Measurements from ENCODE around the gene MACROD2. TPM values are rescaled to one million over a fixed set of nuclear protein-coding genes. Genes with fewer than 3 reads are reported as not detected.
A peak's percentile ranks its signal among the peaks of the same experiment; 100 is the strongest.

The MACROD2 gene
- total and polyA plus RNA-seq, 9 donors = 2.0 to 4.9 (median 3.1) TPM

DNA sequence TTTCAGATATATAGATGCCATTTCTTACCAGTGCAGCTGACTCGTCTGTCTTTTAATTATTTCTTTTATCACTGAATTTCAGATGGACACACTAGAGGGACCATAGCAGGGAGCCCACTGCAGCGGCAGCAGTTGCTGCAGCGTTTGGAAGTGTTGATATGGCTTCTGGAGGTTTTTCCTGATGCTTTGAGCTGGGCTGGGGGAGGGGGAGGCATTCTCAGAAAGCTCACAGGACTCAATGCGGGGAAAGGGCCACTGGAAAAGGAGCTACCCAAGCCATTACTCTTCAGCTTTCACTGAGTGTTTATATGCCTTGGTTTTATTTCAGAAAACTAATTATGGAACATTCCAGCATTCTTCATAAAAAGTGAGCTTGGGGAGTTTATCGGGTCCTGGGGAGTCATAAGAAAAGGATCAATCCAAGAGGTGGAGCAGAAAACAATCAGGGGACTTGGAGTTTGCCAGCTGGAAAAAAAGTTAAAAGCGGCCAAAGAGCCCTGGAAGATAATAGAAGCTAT is 1082.5 kb downstream of the MACROD2 start:
- no peaks in the 10 kb centered on the region for H3K4me1 ChIP-seq (ENCODE audit: control insufficient read depth, insufficient read depth, low read length)
- DNase-seq = peak; percentile 82
- 8% methylated on average over 2 of the region's 6 CpGs for WGBS (ENCODE audit: insufficient coverage)

DNA sequence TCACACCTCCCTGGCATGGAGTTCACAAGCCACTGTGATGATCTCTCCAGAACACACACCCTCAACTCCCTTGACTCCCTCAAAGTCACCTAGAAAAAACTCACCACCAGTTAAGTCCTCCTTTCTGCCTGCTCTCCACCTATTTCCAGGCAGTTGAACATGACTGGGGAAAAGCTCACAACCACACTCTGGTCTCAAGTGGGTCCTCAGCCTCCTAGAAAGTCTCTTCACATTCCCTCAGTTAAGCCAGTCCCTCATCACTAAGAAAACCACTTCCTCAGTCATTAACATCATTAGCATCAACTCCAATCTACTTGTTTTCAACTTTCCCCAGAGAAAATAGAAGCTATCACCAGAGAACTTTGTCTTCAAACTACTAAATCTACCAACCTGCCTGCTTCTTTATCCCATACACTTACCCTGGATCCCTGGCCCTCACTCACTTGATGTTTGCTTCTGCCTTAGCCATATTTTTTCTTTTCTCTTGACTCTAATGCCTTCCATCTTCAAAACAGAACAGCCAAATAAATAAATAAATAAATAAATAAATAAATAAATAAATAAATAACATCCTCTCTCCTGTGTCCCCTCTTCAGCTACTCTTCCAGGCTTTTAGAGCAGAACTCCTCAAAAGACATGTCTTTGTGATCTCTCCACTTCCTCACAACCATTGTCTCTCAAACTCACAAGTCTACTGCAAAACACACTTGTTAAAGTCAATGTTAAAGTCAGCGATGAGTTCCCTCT is 1084.5 kb downstream of the MACROD2 start:
- Histone ChIP-seq H3K4me1 (ENCODE audit: control insufficient read depth, insufficient read depth, low read length) (no peaks in the 10 kb centered on the region), H3K36me3 (ENCODE audit: control insufficient read depth, insufficient read depth, low read length) (no peaks in the 10 kb centered on the region), H3K4me3 (ENCODE audit: low read length) (no peak overlapping the region), H3K27me3 (ENCODE audit: control insufficient read depth, insufficient read depth, low read length) (peaks cover 4% of the 10 kb centered on the region), H3K27ac (ENCODE audit: low read length) (no peak overlapping the region), H3K9me3 (replicated peaks; ENCODE audit: control insufficient read depth, low read depth, low read length) (no peaks in the 10 kb centered on the region)
- 83% methylated on average over 1 of the region's 1 CpG for WGBS (ENCODE audit: insufficient coverage)
- DNase-seq = no peak

More for the DNA sequence above, 1082.5 kb downstream of the MACROD2 start:
- Histone ChIP-seq H3K27ac (ENCODE audit: low read length) (no peak overlapping the region), H3K27me3 (ENCODE audit: control insufficient read depth, insufficient read depth, low read length) (peaks cover 4% of the 10 kb centered on the region), H3K36me3 (ENCODE audit: control insufficient read depth, insufficient read depth, low read length) (no peaks in the 10 kb centered on the region), H3K4me3 (ENCODE audit: low read length) (no peak overlapping the region), H3K9me3 (replicated peaks; ENCODE audit: control insufficient read depth, low read depth, low read length) (no peaks in the 10 kb centered on the region)

DNA sequence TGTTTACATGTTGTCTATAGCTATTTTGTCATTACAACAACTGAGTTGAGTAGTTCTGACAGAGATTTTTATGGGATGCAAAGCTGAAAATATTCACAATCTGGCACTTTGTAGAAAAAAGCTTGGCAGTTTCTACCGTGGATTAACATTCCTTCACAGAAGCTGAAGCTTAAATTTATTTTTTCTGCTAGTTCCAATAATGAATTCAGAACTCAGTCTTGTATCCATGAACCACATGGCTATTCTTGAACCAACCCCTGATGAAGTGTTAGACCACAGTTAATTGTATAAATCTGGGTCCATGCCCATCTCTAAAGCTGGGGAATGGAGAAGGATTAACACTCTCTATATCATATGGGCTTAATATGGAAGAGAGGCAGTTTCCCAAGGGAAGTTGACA is 1085.9 kb downstream of the MACROD2 start:
- H3K4me1 ChIP-seq (ENCODE audit: control insufficient read depth, insufficient read depth, low read length) = no peaks in the 10 kb centered on the region
- peaks cover 3% of the 10 kb centered on the region for H3K27me3 ChIP-seq (ENCODE audit: control insufficient read depth, insufficient read depth, low read length)
- no peak overlapping the region for H3K4me3 ChIP-seq (ENCODE audit: low read length)
- no peaks in the 10 kb centered on the region for H3K9me3 ChIP-seq (replicated peaks; ENCODE audit: control insufficient read depth, low read depth, low read length)
- no peak overlapping the region for H3K27ac ChIP-seq (ENCODE audit: low read length)
- peak; percentile 85 for DNase-seq
- H3K36me3 ChIP-seq (ENCODE audit: control insufficient read depth, insufficient read depth, low read length) = no peaks in the 10 kb centered on the region
- WGBS (ENCODE audit: insufficient coverage) = no CpG with 5 or more reads among the region's 1 CpG

DNA sequence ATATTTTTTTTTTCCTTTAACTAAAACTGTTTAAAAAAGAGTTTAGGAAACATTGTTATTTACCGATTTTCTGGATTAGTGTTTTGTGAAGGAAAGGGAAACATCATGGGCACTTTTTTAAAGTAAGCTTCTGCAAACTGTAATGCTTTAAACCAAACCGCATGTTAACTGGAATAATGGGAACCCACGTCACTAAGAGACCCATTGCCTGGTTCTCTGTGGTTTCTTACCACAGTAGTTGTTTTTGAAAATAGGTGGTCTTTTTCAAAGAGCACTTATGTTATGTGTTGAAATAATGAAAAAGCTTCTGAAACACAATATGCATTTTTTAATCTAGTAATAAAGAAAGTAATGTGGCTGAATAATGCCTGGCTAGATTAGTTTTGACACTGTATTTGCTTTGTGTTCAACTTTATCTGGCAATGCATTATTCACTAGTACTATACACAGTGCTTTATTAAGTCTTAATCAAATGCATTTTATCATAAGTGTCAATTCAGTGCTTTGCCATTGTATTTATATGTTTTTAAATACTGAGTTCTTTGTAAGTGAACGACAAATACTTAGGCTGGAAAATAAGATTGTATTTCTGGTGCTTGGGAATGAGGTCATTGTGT is 1096.2 kb downstream of the MACROD2 start:
- H3K27me3 ChIP-seq (ENCODE audit: control insufficient read depth, insufficient read depth, low read length) = no peaks in the 10 kb centered on the region
- H3K9me3 ChIP-seq (replicated peaks; ENCODE audit: control insufficient read depth, low read depth, low read length) = peaks cover 2% of the 10 kb centered on the region
- H3K36me3 ChIP-seq (ENCODE audit: control insufficient read depth, insufficient read depth, low read length) = no peaks in the 10 kb centered on the region
- no peaks in the 10 kb centered on the region for H3K4me1 ChIP-seq (ENCODE audit: control insufficient read depth, insufficient read depth, low read length)
- H3K27ac ChIP-seq (ENCODE audit: low read length) = no peak overlapping the region
- WGBS (ENCODE audit: insufficient coverage) = no CpG with 5 or more reads among the region's 4 CpGs
- no peak overlapping the region for H3K4me3 ChIP-seq (ENCODE audit: low read length)
- peak; percentile 26 for DNase-seq

DNA sequence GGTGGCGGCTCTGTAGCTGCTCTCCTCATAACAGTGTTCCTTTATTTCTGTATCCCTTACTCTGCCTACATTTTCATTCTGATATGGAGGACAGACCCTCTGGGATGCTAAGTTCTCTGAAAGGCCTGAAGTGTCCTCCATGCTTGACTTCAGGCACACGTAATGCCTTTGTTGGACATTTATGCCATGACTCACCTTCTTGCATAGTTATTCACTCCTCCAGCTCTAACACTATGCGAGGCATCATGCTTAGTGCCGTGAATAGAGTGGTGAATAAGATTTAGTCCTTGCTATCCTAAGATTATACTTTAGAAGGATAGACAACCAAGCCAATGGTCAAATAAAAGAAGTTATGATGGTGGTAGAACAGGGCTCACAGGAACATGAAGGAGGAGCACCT is 1103.0 kb downstream of the MACROD2 start:
- WGBS (ENCODE audit: insufficient coverage) = no CpG with 5 or more reads among the region's 4 CpGs
- Histone ChIP-seq H3K36me3 (ENCODE audit: control insufficient read depth, insufficient read depth, low read length) (no peaks in the 10 kb centered on the region), H3K9me3 (replicated peaks; ENCODE audit: control insufficient read depth, low read depth, low read length) (peaks cover 2% of the 10 kb centered on the region), H3K4me3 (ENCODE audit: low read length) (no peak overlapping the region), H3K4me1 (ENCODE audit: control insufficient read depth, insufficient read depth, low read length) (no peaks in the 10 kb centered on the region), H3K27me3 (ENCODE audit: control insufficient read depth, insufficient read depth, low read length) (no peaks in the 10 kb centered on the region), H3K27ac (ENCODE audit: low read length) (no peak overlapping the region)
- no peak for DNase-seq

DNA sequence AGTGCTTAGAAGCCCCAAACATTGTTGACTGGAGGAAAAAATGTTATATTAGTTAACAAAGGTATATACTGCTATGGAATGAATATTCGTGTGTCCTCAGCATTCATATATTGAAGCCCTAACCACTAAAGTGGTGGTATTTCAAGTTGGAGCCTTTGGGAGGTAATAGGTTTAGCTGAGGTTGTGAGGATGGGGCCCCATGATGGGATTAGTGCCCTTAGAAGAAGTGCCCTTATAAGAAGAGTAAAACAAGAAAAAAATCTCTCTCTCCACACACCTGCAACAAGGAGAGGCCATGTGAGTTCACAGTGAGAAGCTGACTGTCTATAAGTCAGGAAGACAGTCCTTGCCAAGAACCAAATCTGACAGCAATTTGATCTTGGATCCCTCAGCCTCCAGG is 1103.8 kb downstream of the MACROD2 start:
- H3K4me3 ChIP-seq (ENCODE audit: low read length) = no peak overlapping the region
- no CpG with 5 or more reads among the region's 1 CpG for WGBS (ENCODE audit: insufficient coverage)
- no peaks in the 10 kb centered on the region for H3K27me3 ChIP-seq (ENCODE audit: control insufficient read depth, insufficient read depth, low read length)
- no peaks in the 10 kb centered on the region for H3K36me3 ChIP-seq (ENCODE audit: control insufficient read depth, insufficient read depth, low read length)
- H3K4me1 ChIP-seq (ENCODE audit: control insufficient read depth, insufficient read depth, low read length) = no peaks in the 10 kb centered on the region
- DNase-seq = no peak
- no peak overlapping the region for H3K27ac ChIP-seq (ENCODE audit: low read length)
- H3K9me3 ChIP-seq (replicated peaks; ENCODE audit: control insufficient read depth, low read depth, low read length) = peaks cover 2% of the 10 kb centered on the region

DNA sequence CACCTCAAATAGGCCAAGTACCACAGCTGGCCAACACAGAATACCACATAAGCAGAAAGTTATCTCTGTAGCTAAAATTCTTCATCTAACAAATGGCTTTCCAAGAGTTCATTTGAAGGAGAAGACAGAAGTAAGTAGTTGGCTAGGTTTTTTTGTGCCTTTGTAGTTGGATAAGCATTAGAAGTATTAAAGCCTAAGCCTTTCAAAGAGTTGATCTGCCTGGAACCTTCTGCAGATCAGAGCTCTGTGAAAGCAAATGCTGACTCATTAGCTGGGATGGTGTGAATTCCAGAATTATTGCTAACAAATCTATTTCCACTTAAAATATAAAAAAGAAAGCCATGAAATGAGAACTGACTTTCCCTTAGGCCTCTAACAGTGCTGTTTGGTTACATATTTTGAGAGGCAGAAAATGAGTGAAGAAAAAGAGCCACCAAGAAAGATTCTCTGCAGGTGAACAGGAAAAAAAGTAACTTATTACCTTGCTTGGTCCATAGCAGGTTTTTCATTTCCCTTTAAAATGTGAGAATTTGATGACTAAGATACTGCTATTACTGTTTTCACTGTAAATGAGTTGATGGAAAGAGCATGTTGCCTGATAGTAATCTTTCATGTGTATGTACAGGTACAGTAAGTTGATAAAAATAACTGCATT is 1105.3 kb downstream of the MACROD2 start:
- Histone ChIP-seq H3K27me3 (ENCODE audit: control insufficient read depth, insufficient read depth, low read length) (no peaks in the 10 kb centered on the region), H3K4me1 (ENCODE audit: control insufficient read depth, insufficient read depth, low read length) (no peaks in the 10 kb centered on the region), H3K36me3 (ENCODE audit: control insufficient read depth, insufficient read depth, low read length) (no peaks in the 10 kb centered on the region), H3K27ac (ENCODE audit: low read length) (no peak overlapping the region), H3K4me3 (ENCODE audit: low read length) (no peak overlapping the region), H3K9me3 (replicated peaks; ENCODE audit: control insufficient read depth, low read depth, low read length) (peaks cover 2% of the 10 kb centered on the region)
- DNase-seq = peak; percentile 19

DNA sequence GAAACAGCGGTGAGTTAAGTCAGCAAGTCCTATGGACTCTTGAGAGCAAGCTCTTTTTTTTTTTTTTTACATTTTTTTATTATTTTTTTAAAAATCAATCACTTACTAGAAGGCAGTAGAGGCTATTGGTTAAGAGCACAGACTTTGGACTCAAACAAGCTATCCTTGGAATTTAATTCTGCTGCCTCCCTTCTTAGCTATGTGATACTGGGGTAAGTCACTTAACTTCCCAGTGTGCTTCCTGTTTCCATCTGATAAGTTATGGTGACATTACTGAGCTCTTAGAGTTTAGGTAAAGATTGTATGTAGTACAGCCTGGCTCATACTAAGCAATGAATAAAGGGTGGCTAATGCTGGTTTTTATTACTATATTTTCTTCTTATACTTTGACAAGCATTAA is 1112.6 kb downstream of the MACROD2 start:
- H3K4me1 ChIP-seq (ENCODE audit: control insufficient read depth, insufficient read depth, low read length) = no peaks in the 10 kb centered on the region
- DNase-seq = no peak
- no peaks in the 10 kb centered on the region for H3K27me3 ChIP-seq (ENCODE audit: control insufficient read depth, insufficient read depth, low read length)
- H3K4me3 ChIP-seq (ENCODE audit: low read length) = no peak overlapping the region
- H3K36me3 ChIP-seq (ENCODE audit: control insufficient read depth, insufficient read depth, low read length) = no peaks in the 10 kb centered on the region
- no peaks in the 10 kb centered on the region for H3K9me3 ChIP-seq (replicated peaks; ENCODE audit: control insufficient read depth, low read depth, low read length)
- no CpG with 5 or more reads among the region's 1 CpG for WGBS (ENCODE audit: insufficient coverage)
- H3K27ac ChIP-seq (ENCODE audit: low read length) = no peak overlapping the region

DNA sequence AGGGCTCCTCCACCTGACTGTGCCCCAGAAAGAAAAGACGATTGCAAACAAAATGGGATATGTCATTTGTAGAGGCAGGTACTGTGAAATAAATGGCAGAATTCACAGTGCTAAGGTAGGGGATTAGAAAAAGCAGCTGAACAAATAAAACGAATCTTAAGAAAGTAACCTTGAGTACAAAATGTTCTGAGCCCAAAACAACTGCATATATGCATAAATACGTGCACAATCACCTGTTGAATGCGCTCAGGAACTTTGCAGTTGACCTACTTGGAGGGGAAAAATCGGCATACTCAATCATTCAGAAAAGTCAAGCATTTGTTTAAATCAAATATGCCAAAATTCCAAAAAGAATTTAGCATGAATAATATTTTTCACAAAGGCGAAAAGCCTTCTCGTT is 1114.2 kb downstream of the MACROD2 start:
- Histone ChIP-seq H3K36me3 (ENCODE audit: control insufficient read depth, insufficient read depth, low read length) (no peaks in the 10 kb centered on the region), H3K4me1 (ENCODE audit: control insufficient read depth, insufficient read depth, low read length) (no peaks in the 10 kb centered on the region), H3K9me3 (replicated peaks; ENCODE audit: control insufficient read depth, low read depth, low read length) (no peaks in the 10 kb centered on the region), H3K27ac (ENCODE audit: low read length) (no peak overlapping the region), H3K27me3 (ENCODE audit: control insufficient read depth, insufficient read depth, low read length) (no peaks in the 10 kb centered on the region), H3K4me3 (ENCODE audit: low read length) (no peak overlapping the region)
- 87% methylated on average over 6 of the region's 7 CpGs for WGBS (ENCODE audit: insufficient coverage)
- no peak for DNase-seq

DNA sequence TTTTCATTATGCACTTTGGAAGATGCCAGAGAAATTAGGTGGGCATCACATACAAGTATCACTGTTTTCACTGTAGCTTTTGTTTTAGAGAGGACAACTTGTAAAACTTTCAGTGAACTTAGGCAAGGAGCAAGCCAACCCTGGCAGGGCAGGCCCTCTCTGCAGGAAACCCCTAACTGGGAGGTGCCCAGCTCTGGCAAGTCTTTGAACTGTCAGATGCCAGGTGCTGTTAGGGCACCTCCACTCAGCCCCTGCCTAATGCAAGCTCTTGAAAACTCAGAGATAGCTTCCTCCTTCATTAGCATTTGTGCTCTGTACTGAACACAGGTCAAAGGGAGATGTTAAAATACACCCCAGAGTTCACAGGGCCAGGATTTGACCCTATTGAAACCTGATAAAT is 1116.3 kb downstream of the MACROD2 start:
- Histone ChIP-seq H3K4me3 (ENCODE audit: low read length) (no peak overlapping the region), H3K27me3 (ENCODE audit: control insufficient read depth, insufficient read depth, low read length) (no peaks in the 10 kb centered on the region), H3K36me3 (ENCODE audit: control insufficient read depth, insufficient read depth, low read length) (no peaks in the 10 kb centered on the region), H3K27ac (ENCODE audit: low read length) (no peak overlapping the region), H3K4me1 (ENCODE audit: control insufficient read depth, insufficient read depth, low read length) (no peaks in the 10 kb centered on the region), H3K9me3 (replicated peaks; ENCODE audit: control insufficient read depth, low read depth, low read length) (no peaks in the 10 kb centered on the region)
- no peak for DNase-seq
